Activated naive CD8-positive, alpha-beta T cell (primary cell): ENCODE results near the gene MPPED1.

Source experiments
- H3K27ac Mint-ChIP-seq: one replicate; pipeline ENCODE4 v1.8.0; 2021; ENCODE audit warnings: mixed read lengths
- H3K27me3 Mint-ChIP-seq: one replicate; pipeline ENCODE4 v1.8.0; 2021; ENCODE audit warnings: mixed read lengths
- H3K36me3 Mint-ChIP-seq: one replicate; pipeline ENCODE4 v1.8.0; 2021; ENCODE audit warnings: mixed read lengths
- H3K4me1 Mint-ChIP-seq: one replicate; pipeline ENCODE4 v1.8.0; 2021; ENCODE audit warnings: low read depth, mixed read lengths
- H3K4me3 Mint-ChIP-seq: one replicate; pipeline ENCODE4 v1.8.0; 2021; ENCODE audit warnings: mild to moderate bottlenecking, mixed read lengths
- H3K9me3 Mint-ChIP-seq: one replicate; pipeline ENCODE4 v1.8.0; 2021; ENCODE audit warnings: low read depth, mixed read lengths

Gene MPPED1

GRCh38 chr22:43526946-43527345 lies 115.1 kb downstream of the MPPED1 start:
- H3K36me3 Mint-ChIP-seq = no peaks in the 10 kb centered on the region
- H3K27me3 Mint-ChIP-seq = no peaks in the 10 kb centered on the region
- no peak overlapping the region for H3K4me3 Mint-ChIP-seq
- H3K27ac Mint-ChIP-seq = no peak overlapping the region
- no peaks in the 10 kb centered on the region for H3K4me1 Mint-ChIP-seq
- H3K9me3 Mint-ChIP-seq = no peaks in the 10 kb centered on the region

GRCh38 chr22:43528601-43529360 lies 117.0 kb downstream of the MPPED1 start:
- Mint-ChIP-seq H3K4me3 (no peak overlapping the region), H3K27ac (no peak overlapping the region), H3K27me3 (no peaks in the 10 kb centered on the region), H3K4me1 (no peaks in the 10 kb centered on the region), H3K36me3 (no peaks in the 10 kb centered on the region), H3K9me3 (no peaks in the 10 kb centered on the region)

GRCh38 chr22:43529461-43529860 lies 117.6 kb downstream of the MPPED1 start:
- Mint-ChIP-seq H3K36me3 (no peaks in the 10 kb centered on the region), H3K27me3 (no peaks in the 10 kb centered on the region), H3K4me3 (no peak overlapping the region), H3K27ac (no peak overlapping the region), H3K9me3 (no peaks in the 10 kb centered on the region), H3K4me1 (no peaks in the 10 kb centered on the region)

GRCh38 chr22:43529934-43530333 lies 118.1 kb downstream of the MPPED1 start:
- H3K36me3 Mint-ChIP-seq = no peaks in the 10 kb centered on the region
- no peaks in the 10 kb centered on the region for H3K9me3 Mint-ChIP-seq
- no peaks in the 10 kb centered on the region for H3K27me3 Mint-ChIP-seq
- H3K4me3 Mint-ChIP-seq = no peak overlapping the region
- no peaks in the 10 kb centered on the region for H3K4me1 Mint-ChIP-seq
- no peak overlapping the region for H3K27ac Mint-ChIP-seq

GRCh38 chr22:43530349-43531201 lies 118.8 kb downstream of the MPPED1 start:
- Mint-ChIP-seq H3K4me1 (no peaks in the 10 kb centered on the region), H3K27ac (no peak overlapping the region), H3K4me3 (no peak overlapping the region), H3K9me3 (no peaks in the 10 kb centered on the region), H3K36me3 (no peaks in the 10 kb centered on the region), H3K27me3 (no peaks in the 10 kb centered on the region)

- Mint-ChIP-seq H3K4me1 (no peaks in the 10 kb centered on the region), H3K4me3 (no peak overlapping the region), H3K9me3 (no peaks in the 10 kb centered on the region), H3K27ac (no peak overlapping the region), H3K36me3 (no peaks in the 10 kb centered on the region), H3K27me3 (peaks cover 3% of the 10 kb centered on the region)
Observed at GRCh38 chr22:43531651-43532050, 119.8 kb downstream of the MPPED1 start.

- Mint-ChIP-seq H3K4me1 (no peaks in the 10 kb centered on the region), H3K27ac (no peak overlapping the region), H3K4me3 (no peak overlapping the region), H3K9me3 (no peaks in the 10 kb centered on the region), H3K27me3 (peaks cover 3% of the 10 kb centered on the region), H3K36me3 (no peaks in the 10 kb centered on the region)
Observed at GRCh38 chr22:43532301-43533155, 120.7 kb downstream of the MPPED1 start.

- H3K27me3 Mint-ChIP-seq = peaks cover 4% of the 10 kb centered on the region
Observed at GRCh38 chr22:43533156-43533530, 121.3 kb downstream of the MPPED1 start.

GRCh38 chr22:43533656-43534428 lies 122.0 kb downstream of the MPPED1 start:
- no peak overlapping the region for H3K27ac Mint-ChIP-seq
- H3K27me3 Mint-ChIP-seq = peaks cover 5% of the 10 kb centered on the region
- H3K9me3 Mint-ChIP-seq = no peaks in the 10 kb centered on the region
- no peak overlapping the region for H3K4me3 Mint-ChIP-seq
- no peaks in the 10 kb centered on the region for H3K4me1 Mint-ChIP-seq
- no peaks in the 10 kb centered on the region for H3K36me3 Mint-ChIP-seq

More at GRCh38 chr22:43533156-43533530, 121.3 kb downstream of the MPPED1 start:
- no peak overlapping the region for H3K27ac Mint-ChIP-seq
- no peak overlapping the region for H3K4me3 Mint-ChIP-seq
- no peaks in the 10 kb centered on the region for H3K9me3 Mint-ChIP-seq
- H3K36me3 Mint-ChIP-seq = no peaks in the 10 kb centered on the region
- no peaks in the 10 kb centered on the region for H3K4me1 Mint-ChIP-seq

- no peaks in the 10 kb centered on the region for H3K4me1 Mint-ChIP-seq
- no peaks in the 10 kb centered on the region for H3K9me3 Mint-ChIP-seq
- H3K36me3 Mint-ChIP-seq = no peaks in the 10 kb centered on the region
- H3K27ac Mint-ChIP-seq = no peak overlapping the region
- H3K4me3 Mint-ChIP-seq = no peak overlapping the region
- peaks cover 5% of the 10 kb centered on the region for H3K27me3 Mint-ChIP-seq
Observed at GRCh38 chr22:43534916-43535315, 123.1 kb downstream of the MPPED1 start.

GRCh38 chr22:43535336-43535735 lies 123.5 kb downstream of the MPPED1 start:
- peaks cover 5% of the 10 kb centered on the region for H3K27me3 Mint-ChIP-seq
- no peaks in the 10 kb centered on the region for H3K4me1 Mint-ChIP-seq
- H3K4me3 Mint-ChIP-seq = no peak overlapping the region
- H3K36me3 Mint-ChIP-seq = no peaks in the 10 kb centered on the region
- H3K27ac Mint-ChIP-seq = no peak overlapping the region
- H3K9me3 Mint-ChIP-seq = no peaks in the 10 kb centered on the region

- Mint-ChIP-seq H3K36me3 (no peaks in the 10 kb centered on the region), H3K9me3 (no peaks in the 10 kb centered on the region), H3K4me1 (no peaks in the 10 kb centered on the region), H3K27me3 (peaks cover 5% of the 10 kb centered on the region), H3K4me3 (no peak overlapping the region), H3K27ac (no peak overlapping the region)
Observed at GRCh38 chr22:43535741-43536140, 123.9 kb downstream of the MPPED1 start.

- Mint-ChIP-seq H3K27ac (no peak overlapping the region), H3K27me3 (peaks cover 5% of the 10 kb centered on the region), H3K4me1 (no peaks in the 10 kb centered on the region), H3K9me3 (no peaks in the 10 kb centered on the region), H3K4me3 (no peak overlapping the region), H3K36me3 (no peaks in the 10 kb centered on the region)
Observed at GRCh38 chr22:43537019-43537585, 125.3 kb downstream of the MPPED1 start.
